ENCODE measurements around the gene LDHD. TPM values are rescaled to one million over a fixed set of nuclear protein-coding genes. Genes with fewer than 3 reads are reported as not detected.

LDHD gene
- total RNA-seq, 1 experiment from 2014 or later = 0.96 TPM

DNA sequence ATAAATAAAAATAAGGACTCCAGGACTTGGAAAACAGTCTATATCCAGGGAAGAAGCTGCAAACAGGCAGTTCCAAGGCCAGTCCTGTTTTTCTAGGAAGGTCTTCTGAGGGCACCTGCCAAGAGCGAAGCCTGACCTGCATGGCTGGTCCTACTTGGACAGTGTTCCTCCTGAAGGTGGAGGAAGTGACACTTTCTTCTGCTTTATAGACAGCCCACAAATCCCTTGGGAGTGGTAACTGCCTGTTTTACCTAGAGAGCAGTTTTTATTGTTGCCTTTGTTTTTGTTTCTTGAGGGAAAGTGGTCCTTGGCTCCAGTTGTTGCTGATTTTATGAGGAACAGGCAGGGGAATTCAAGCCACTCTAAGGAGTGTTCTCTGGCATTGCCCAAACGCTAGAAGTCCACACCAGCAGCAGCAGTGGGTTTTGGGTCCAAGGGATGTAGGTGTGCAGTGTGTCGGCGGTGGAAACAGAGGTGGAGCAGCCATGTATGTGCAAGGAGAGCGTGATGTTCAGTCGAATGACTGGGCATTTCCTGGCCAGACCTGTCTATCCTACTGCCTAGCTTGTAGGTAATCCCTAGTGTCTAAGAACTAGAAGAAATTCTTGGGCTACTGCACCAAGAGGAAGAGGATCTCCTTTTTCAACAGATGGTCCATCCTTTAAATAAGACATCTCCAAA is 35.3 kb downstream of the LDHD start:
- no peak for DNase-seq (ENCODE audit: low read depth)

DNA sequence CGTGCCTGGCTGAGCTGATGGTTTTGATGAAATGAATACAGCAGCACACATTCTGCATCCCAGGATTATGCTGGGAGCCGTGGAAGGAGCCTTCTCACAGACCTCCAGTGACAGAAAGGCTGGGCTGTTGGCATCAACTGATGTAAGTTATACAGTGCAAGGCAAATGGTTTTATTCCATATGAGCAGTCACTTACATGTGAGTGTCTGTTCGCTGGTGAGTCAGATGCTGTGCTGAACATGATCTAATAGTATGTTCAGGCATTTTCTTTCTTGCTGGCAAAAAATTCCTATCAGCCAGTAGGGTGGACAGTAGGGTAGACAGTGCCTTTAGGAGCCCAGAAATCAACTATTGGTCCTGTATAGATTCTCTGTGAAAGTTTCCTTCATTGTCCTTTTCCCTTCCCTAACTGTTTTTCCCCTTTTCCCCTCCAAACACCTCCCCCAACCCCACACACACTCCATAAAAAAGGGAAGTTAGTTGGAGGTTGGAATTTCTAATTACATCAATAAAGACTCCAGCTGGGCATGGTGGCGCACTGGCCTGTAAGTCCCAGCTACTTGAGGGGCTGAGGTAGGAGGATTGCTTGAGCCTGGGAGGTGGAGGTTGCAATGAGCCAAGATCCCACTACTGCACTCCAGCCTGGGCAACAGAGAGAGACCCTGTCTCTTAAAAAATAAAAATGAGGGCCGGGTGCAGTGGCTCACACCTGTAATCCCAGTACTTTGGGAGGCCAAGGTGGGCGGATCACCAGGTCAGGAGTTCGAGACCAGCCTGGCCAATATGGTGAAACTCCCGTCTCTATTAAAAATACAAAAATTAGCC is 36.2 kb downstream of the LDHD start:
- peak; percentile 17 for DNase-seq (ENCODE audit: low read depth)

DNA sequence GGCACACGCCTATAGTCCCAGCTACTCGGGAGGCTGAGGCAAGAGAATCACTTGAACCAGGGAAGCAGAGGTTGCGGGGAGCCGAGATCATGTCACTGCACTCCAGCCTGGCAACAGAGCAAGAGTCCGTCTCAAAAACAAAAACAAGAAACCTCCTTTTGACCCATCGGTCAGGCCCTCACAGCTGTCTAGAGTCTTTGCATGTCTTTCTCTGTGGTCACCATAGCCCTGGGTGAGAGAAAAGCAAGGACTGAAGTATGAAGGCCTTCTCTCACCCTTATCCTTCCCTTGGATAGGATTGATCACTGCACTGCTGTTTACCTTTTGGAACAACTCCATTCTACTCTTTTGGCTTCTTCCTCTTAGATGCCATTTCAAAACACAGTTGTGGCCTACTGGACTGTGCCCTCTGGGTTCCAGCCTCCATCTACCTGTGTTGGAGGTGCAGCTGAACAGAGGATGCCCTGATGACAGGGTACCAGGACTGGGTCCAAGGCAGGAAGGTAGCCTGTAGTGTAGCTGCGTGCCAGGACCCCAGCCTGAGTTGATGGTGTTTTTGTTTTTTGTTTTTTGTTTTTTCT is 37.1 kb downstream of the LDHD start:
- DNase-seq (ENCODE audit: low read depth) = no peak

DNA sequence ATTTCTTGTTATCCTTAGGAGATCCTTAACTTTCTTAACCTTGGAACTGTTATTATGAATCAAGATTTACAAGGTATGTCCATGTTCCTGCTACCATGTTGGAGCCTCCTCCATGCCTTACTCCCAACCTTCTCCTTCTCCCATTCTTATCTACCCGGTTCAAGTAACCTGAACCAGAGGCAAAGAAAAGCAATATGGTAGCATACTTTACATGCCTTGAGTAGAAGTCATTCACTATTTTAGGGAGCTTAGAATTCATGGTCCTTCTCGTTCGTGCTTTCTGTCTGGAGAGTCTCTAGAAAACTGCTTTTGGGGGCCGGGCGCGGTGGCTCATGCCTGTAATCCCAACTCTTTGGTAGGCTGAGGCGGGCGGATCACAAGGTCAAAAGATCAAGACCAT is 37.7 kb downstream of the LDHD start:
- DNase-seq (ENCODE audit: low read depth) = no peak

DNA sequence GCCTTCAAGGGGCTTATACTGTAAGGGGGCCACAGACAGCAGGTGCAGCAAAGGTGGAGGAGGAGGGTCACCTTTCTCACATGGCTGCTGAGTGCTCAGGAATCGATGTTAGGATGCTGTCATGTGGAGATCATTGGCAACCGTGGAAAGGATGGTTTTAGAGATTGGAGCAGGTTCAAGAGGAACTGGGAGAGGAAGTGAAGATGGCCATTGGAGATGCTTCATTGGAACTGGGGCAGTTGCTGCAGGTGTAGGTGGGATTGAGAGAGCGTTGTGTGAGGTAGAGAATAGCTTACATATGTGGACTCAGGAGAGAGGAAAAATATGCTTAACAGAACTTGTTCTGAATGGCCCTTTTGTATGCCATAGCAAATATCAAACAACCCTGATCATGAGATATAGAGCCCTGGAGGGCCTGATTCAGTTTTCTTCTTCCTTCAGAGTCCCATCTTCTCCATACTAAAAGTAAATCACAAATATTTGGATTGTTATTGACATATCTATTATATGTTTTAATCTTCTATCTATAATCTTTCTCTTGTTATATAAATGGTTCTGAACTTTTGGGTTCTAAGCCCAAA is 40.8 kb downstream of the LDHD start:
- no peak for DNase-seq (ENCODE audit: low read depth)

DNA sequence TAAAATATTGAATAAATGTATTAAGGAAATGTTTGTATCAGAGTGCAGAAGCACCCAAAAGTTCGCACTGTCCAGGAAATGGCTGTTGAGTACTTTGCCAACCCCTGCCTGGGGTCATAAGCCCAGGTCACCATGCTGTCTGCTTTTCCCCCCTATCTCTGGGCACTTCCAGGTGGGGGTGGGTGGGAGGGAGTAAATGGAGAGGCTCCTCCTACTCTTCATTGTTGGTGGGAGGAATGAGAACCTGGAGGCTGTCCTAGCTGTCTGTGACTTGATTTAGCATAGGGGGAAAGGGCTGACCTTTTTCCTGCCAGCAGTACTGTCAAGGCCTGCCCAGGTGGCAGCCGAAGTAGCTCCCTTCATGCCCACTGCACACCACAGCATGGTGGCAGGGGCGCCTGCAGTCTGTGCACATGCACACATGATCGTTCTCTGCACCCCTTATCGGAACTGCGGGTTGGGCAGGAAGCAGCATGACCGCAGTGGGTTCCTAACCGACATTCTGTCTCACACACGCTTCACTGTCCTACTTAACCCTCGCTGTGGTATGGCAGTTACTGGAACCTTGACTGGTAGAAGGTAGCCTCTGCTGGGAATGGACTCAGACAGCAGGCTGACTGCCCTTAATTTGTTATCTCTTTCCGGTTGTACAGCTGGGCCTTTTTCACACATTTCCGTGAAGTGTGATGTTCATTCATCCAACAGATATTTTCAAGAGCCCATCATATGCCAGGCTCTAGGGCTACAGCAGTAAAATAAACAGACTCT is 41.5 kb downstream of the LDHD start:
- peak; percentile 78 for DNase-seq (ENCODE audit: low read depth)

DNA sequence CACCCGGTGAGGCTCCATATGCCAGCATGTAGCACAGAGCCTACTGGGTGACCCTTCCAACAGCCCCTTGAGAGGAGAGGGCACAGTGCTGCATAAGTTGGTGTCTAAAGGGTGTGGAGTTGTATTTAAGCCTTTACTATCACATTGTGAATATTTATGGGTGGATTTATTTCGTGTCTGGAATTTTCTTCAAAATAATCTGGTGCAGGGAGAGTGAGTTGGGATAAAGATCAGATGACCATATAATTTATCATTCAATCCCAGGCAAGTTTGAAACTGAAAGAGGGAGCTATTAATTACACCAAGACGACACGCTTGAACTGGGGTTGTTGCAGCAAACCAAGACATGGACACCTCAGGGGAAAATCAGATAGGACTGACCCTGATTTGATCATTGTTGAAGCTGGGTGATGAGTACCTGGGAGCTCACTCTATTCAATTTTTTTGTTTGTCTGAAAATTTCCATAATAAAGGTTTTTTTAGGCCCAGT is 42.2 kb downstream of the LDHD start:
- no peak for DNase-seq (ENCODE audit: low read depth)

DNA sequence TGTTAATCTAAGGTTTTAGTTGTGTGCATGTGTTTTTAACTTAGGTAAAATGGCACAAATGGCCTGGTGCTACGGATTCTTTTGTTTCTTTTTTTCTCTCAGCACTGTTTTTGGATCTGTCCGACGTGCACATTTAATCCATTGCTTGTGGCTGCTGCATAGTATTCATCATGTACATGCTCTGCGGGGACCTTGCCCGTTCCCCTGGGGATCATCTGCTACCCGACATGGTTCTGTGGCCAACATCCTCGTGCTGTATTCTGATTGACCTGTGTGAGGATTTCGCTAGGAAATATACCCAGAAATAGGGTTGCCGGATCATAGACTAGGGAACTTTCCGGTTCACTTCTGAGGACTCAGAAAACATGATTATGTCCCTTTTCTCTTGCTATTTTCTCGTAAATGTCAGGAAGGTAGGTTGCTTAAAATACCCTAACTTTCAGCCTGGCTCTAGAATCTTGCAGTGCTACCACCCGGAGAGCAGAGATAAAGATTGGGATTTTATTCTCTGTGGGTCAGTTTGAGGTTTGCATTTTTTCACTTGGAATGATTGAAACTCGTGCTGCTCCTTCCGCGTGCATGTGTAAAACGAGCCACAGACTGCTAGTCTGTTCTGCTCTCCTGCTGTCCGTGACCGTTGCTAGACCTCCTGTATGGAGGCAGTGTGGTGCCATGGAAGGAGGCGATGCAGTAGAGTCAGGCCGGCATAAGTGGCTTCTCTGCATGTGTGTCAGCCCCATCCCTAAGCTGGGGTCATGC is 42.9 kb downstream of the LDHD start:
- DNase-seq (ENCODE audit: low read depth) = no peak

DNA sequence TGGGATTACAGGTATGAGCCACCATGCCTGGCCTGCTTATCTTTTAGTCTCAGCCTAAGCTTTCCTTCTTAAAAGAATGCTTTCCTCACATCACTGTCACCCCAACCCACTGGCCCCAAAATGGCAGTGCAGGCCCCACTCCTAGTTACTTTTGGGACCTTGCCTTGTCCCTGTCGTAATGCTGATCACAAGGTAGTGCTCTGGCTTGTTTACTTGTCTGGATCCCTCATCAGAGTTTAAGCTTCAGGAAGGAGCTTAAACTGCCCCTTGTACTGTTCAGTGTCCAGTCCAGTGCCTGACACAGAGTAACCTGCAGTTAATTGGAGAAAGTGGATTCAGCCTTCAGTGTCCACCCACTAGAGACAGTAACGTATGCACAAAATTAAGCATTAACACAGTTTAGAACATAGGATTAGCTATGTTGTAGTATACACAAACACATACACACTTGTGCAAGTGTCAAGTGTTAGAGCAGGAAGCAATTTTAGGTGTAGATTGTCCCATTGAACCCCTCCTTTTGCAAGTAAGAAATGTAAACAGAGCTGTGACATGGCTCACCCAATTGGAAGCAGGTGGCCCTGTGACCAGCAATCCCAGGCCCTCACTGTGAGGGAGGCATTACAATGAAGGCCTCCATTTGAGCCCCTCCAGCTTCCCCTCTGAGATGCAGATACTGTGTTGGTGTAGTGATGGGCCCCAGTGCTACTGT is 44.2 kb downstream of the LDHD start:
- DNase-seq (ENCODE audit: low read depth) = no peak

DNA sequence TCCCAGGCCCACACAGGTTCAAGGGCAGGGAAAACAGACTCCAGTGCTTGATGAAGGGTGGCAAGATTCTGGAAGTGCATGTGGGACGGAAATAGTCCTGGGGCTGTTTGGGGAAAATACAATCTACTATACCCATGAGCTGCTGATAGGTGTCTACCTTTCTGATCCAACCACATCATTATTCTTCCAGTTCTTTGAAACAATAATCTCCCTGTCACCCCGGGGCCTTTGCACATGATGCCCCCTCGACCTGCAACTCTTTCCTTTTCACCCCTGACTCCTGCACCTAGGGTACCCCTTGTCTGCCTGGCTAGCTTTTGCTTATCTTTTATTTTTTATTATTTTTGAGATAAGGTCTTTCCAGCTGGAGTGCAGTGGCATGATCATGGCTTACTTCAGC is 45.0 kb downstream of the LDHD start:
- DNase-seq (ENCODE audit: low read depth) = no peak

DNA sequence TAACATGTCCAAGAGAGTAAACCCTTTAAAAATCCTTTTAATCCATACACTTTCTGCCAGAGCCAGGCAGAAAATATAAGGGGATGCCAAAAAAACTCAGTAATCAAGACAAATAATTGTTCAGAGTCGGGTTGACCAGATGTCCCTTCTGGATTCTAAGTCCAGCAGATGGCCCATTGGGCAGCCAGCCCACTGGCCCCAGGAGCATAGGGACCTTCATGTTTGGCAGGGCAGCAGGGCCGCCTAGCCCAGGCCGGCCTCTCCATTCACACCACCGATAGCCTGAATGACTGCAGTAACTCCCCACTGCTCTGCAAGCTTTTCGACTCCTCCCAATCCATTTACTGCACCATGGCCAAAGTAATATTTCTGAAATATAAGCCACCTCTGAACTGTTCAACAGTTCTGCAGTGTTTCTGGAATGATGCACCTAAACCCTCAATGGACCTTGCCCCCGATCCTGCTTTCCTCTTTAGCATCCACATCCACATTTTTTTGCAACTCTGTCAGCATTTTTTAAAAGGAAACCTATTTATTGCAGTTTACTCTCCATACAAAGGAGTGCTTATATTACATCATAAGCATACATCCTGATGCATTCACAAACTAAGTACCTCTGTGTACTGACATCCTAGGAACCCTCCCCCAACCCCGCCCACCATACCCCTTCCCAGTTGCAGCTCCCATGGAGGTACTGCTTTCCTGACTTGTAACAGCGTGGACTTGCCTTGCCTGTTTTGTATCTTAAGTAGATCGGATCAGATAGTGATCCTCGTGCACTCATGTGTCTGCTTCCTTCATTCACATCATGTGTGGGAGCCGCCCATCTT is 46.4 kb downstream of the LDHD start:
- peak; percentile 11 for DNase-seq (ENCODE audit: low read depth)

DNA sequence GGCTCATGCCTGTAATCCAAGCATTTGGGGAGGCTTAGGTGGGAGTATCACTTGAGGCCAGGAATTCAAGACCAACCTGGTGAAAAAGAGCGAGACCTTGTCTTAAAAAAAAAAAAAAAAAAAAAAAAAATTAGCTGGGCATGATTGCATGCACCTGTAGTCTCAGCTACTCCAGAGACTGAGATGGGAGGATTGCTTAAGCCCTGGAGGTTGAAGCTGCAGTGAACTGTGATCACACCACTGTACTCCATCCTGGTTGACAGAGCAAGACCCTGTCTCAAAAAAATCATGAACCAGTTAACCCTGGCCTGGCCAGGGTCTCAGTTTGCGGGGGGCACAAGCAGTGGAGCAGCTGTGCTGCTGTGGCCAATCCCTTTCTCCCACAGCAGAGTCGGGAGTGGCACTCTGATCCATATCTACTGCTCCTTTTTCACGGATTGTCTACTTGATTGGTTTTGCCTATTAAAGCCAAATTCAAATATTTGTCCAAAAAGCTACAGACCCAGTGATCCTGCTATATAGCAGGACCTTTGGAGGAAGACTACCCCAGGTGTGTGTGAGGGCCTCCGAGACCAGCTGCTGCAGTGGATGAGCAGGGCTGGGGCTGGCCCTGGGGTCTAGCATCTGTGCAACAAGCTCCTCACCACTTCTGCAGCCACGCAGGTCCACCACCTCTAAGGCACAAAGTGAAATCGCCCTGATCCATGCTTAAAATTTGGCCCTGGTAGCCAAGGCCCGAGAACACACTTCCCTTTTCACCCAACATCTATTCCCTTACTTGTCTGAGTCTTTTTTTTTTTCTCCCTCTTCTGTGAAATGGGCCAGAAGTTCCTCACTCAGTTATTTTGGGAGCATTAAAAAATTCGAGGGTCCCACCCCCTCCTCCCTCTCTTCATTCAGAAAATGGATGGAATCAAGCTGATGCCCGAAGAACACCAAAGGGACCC is 48.2 kb downstream of the LDHD start:
- no peak for DNase-seq (ENCODE audit: low read depth)

DNA sequence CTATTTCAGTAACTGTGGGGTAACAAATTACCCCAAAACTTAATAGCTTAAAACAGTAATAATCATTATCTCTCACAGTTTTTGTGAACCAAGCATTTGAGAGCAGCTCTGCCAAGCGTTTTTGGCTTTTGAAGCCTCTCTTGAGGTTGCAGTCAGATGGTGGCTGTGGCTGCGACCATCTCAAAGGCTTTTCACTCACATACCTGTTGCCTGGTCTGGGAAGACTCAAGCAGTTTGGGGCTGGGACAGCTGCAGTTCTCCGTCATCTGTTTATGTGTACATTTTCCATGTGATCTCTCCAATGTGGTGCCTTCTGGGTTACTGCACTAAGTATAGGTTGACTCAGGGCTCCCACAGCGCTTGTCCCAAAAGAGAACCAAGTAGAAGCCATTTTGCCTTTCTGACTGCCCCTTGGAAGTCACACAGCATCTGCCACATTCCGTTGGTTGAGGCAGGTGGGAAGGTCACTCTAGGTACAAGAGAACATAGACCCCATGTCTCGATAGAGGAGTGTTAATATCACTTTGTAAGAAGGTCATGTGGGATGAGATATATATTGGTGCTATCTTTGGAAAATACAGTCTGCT is 49.6 kb downstream of the LDHD start:
- no peak for DNase-seq (ENCODE audit: low read depth)

DNA sequence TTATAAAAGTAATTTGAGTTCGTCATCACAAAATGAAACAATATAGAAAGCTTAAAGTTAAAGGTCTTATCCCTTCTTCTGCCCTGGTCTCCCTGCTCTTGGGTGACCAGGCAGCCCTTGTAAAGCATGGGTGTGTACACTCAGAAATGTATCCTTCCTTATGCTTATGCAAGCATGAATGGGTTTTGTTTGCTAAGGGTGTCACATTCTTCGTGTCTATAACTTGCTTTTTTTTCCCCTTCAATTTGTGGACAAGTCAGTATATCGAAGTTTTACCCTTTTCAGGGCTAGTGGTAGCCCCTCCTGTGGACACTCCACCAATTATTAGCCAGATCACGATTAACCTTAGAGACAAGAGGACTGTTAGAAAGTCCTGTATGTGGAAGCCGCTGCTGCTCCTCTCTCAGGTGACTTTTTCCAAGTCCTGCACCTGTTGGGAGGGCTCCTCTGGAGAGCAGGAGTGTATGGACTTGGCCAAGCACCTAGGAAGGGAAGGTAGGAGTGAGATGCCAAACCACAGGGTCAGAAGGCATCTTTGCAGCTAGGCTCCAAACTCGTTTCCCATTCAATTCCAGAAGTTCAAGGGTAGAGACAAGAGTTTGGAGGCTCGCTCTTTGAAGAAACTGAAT is 50.9 kb downstream of the LDHD start:
- DNase-seq (ENCODE audit: low read depth) = no peak

DNA sequence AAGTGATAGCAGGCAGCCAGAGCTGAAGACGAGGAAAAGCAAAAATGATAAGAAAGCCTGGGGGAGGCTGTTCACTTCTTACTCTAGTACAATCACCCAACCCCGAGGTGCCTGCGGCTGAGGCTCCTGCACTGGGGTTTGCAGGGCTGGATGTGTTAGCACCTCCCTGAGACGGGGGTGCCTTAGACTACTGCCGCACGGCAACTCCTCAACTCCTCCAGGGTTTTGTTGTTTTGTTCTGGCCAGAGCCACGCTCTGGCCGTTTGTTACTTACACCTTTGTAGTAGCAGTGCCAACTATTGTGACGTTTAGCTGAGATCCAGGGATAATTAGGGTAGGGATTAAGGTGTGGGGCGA is 51.5 kb downstream of the LDHD start:
- DNase-seq (ENCODE audit: low read depth) = no peak

DNA sequence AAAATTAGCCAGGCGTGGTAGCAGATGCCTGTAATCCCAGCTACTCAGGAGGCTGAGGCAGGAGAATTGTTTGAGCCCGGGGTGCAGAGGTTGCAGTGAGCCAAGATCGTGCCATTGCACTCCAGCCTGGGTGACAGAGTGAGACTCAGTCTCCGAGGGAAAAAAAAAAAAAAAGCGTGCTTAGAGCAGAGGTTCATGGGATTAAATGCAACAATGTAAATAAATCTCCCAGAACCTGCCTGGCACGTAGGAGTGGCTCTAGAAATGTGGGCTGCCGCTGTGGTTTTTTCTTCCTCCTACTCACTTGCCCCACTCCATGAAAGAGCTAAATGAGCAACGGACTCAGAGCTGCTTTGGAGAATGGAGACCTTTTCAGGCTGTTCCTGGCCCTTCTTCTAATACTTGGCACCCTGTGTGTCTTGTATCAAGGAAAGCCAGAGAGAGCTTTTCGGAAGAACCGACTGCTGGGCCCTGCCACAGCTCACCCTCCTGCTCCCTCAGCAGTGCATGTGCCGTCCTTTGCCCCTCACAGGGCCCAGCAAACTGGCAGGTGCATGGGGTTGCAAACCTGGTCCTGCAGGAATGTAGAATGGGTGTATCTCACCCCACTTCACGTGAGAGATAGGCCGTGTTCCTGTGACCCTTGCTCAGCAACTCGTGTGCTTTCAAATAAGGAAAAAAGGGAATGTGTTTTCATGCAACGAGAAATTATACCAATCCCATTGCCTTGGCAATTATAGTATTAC is 52.0 kb downstream of the LDHD start:
- no peak for DNase-seq (ENCODE audit: low read depth)

Data from RPMI7951 (cell line).